Gastrocnemius medialis (tissue), 4 donors: ENCODE results near the gene CD274.
"Not testable (repeated sequence)": the region's sequence is repeated elsewhere in the genome, so short reads cannot be mapped to it uniquely, and the experiment has no call there.

Experiments used
- POLR2A ChIP-seq, 2 donors: fragments of 450-650 bp; IDR thresholded peaks; one replicate each; pipeline ENCODE4 v1.6.1; 2017; ENCODE audit warnings: antibody characterized with exemption in 2 of 2, mild to moderate bottlenecking in 2 of 2, moderate library complexity in 2 of 2
- TF ChIP-seq, protein P1 (sequence below), 5 experiments: fragments of 450-650 bp in 3 of 5; fragments of 200-600 bp in 2 of 5; sonication (generic) in 2 of 5; IDR thresholded peaks in 4 of 5; conservative IDR thresholded peaks in 1 of 5; 1 replicate in 4 of 5; 2 replicates in 1 of 5; pipeline ENCODE4 v1.5.1; 2016 to 2019; ENCODE audit warnings: antibody characterized with exemption in 5 of 5, mild to moderate bottlenecking in 3 of 5, moderate library complexity in 3 of 5

DNA sequence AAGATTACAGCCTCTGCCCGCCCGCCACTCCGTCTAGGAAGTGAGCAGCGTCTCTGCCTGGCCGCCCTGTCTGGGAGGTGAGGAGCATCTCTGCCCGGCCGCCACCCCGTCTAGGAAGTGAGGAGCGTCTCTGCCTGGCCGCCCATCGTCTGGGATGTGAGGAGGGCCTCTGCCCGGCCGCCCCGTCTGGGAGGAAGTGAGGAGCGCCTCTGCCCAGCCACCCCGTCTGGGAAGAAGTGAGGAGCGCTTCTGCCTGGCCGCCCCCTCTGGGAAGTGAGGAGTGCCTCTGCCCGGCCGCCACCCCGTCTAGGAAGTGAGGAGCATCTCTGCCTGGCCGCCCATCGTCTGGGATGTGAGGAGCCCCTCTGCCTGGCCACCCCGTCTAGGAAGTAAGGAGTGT is 17.5 kb upstream of the CD274 start:
- TF ChIP-seq, protein P1, sequence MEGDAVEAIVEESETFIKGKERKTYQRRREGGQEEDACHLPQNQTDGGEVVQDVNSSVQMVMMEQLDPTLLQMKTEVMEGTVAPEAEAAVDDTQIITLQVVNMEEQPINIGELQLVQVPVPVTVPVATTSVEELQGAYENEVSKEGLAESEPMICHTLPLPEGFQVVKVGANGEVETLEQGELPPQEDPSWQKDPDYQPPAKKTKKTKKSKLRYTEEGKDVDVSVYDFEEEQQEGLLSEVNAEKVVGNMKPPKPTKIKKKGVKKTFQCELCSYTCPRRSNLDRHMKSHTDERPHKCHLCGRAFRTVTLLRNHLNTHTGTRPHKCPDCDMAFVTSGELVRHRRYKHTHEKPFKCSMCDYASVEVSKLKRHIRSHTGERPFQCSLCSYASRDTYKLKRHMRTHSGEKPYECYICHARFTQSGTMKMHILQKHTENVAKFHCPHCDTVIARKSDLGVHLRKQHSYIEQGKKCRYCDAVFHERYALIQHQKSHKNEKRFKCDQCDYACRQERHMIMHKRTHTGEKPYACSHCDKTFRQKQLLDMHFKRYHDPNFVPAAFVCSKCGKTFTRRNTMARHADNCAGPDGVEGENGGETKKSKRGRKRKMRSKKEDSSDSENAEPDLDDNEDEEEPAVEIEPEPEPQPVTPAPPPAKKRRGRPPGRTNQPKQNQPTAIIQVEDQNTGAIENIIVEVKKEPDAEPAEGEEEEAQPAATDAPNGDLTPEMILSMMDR (IDR thresholded peaks at IDR 0.05 in 4 of 5, conservative IDR thresholded peaks at IDR 0.05 in 1 of 5): not testable (repeated sequence)
- TF ChIP-seq POLR2A (IDR thresholded peaks at IDR 0.05): not testable (repeated sequence)
